OCI-LY7 (cell line): Measurements from ENCODE around the gene REX1BD. TPM values are rescaled to one million over a fixed set of nuclear protein-coding genes. Genes with fewer than 3 reads are reported as not detected.
A peak's percentile ranks its signal among the peaks of the same experiment; 100 is the strongest.

ENCODE experiments used
- BruUV-seq: library from RNA; stranded (reverse); fragments of 400-500 nt; replicated peaks from 2 replicates; lab custom pipeline; 2021; lab: Mats Ljungman, UMichigan
- CTCF ChIA-PET: fragments of 300-600 bp; sonication (Branson Sonifier 250); formaldehyde crosslinking; loops from one replicate; lab custom pipeline; 2022; ENCODE audit warnings: antibody characterized with exemption; ENCODE audit not compliant: unreplicated experiment; lab: Charles Lee
- POLR2A ChIA-PET: fragments of 300-600 bp; sonication (Branson Sonifier 250); formaldehyde crosslinking; loops from one replicate; lab custom pipeline; 2022; ENCODE audit warnings: antibody characterized with exemption; lab: Charles Lee
- DNase-seq: peaks from one replicate; pipeline ENCODE4 v3.0.0-alpha.2; 2015; ENCODE audit warnings: low spot score
- H2AFZ ChIP-seq: fragments of 200-600 bp; sonication (generic), shearing (Covaris generic); 2 replicates; pipeline ENCODE4 v1.6.1; 2014; ENCODE audit warnings: mild to moderate bottlenecking, antibody characterized with exemption, low read length, moderate library complexity
- H3K27ac ChIP-seq: fragments of 200-600 bp; sonication (generic); 2 replicates; pipeline ENCODE4 v1.5.1; 2014; ENCODE audit warnings: mixed run types, low read depth, mild to moderate bottlenecking, moderate library complexity, low read length, inconsistent platforms; ENCODE audit not compliant: poor library complexity, severe bottlenecking
- H3K36me3 ChIP-seq: fragments of 200-600 bp; sonication (generic); 2 replicates; pipeline ENCODE4 v1.6.1; 2014; ENCODE audit warnings: mild to moderate bottlenecking, antibody characterized with exemption, low read length, moderate library complexity, mixed read lengths; ENCODE audit not compliant: insufficient read depth
- H3K4me1 ChIP-seq: fragments of 200-600 bp; sonication (generic); 2 replicates; pipeline ENCODE4 v1.5.1; 2014; ENCODE audit warnings: mild to moderate bottlenecking, low read length; ENCODE audit not compliant: insufficient read depth, poor library complexity, severe bottlenecking
- H3K4me2 ChIP-seq: fragments of 200-600 bp; sonication (generic); 2 replicates; pipeline ENCODE4 v1.6.1; 2014; ENCODE audit warnings: mild to moderate bottlenecking, low read length
- H3K4me3 ChIP-seq: fragments of 200-600 bp; sonication (generic); 2 replicates; pipeline ENCODE4 v1.5.1; 2014; ENCODE audit warnings: mild to moderate bottlenecking, low read depth, low read length; ENCODE audit not compliant: poor library complexity, severe bottlenecking
- H3K79me2 ChIP-seq: fragments of 200-600 bp; sonication (generic); 2 replicates; pipeline ENCODE4 v1.6.1; 2016; ENCODE audit warnings: low read depth, mild to moderate bottlenecking, low read length, moderate library complexity, mixed read lengths; ENCODE audit not compliant: insufficient read depth
- H3K9me2 ChIP-seq: fragments of 200-600 bp; sonication (generic); 2 replicates; pipeline ENCODE4 v1.6.1; 2016; ENCODE audit warnings: mild to moderate bottlenecking, low read length, mixed read lengths; ENCODE audit not compliant: insufficient read depth
- H3K9me3 ChIP-seq: fragments of 200-600 bp; sonication (generic); 2 replicates; pipeline ENCODE4 v1.6.1; 2014; ENCODE audit warnings: mild to moderate bottlenecking, mixed run types, low read length, mixed read lengths
- H4K20me1 ChIP-seq: fragments of 200-600 bp; sonication (generic); 2 replicates; pipeline ENCODE4 v1.6.1; 2014; ENCODE audit warnings: mild to moderate bottlenecking, antibody characterized with exemption, low read length, moderate library complexity, mixed read lengths; ENCODE audit not compliant: insufficient read depth
- CTCF ChIP-seq: fragments of 200-600 bp; sonication (generic); conservative IDR thresholded peaks from 2 replicates; pipeline ENCODE4 v1.5.1; 2014; ENCODE audit warnings: mild to moderate bottlenecking, antibody characterized with exemption, low read length, moderate library complexity, mixed read lengths
- EZH2phosphoT487 ChIP-seq: fragments of 200-600 bp; sonication (generic); IDR thresholded peaks from 2 replicates; pipeline ENCODE4 v1.6.1; 2018; ENCODE audit warnings: low read depth, borderline replicate concordance, mild to moderate bottlenecking, mixed run types, antibody characterized with exemption, low read length, moderate library complexity, mixed read lengths
- intact Hi-C: fragments of 100-400 bp; cut with micrococcal nuclease; formaldehyde crosslinking; loops from one replicate; pipeline ENCODE4 v1.10.0; 2022; ENCODE audit not compliant: unreplicated experiment
- total RNA-seq, 2 experiments: library from RNA; depleted of rRNA in 1 of 2; stranded (reverse); fragments of >200 nt in 1 of 2; shearing (Covaris generic) in 1 of 2; gene quantifications; 2 replicates each; pipeline ENCODE4 v1.2.3, GENCODE V29; 2014 to 2022

REX1BD gene
- total RNA-seq, 2 experiments from 2014 or later = 88.8 to 126 TPM

GRCh38 chr19:18551631-18552030 lies 37.0 kb upstream of the REX1BD start:
- TF ChIP-seq EZH2phosphoT487 (no peak), CTCF (no peak)
- POLR2A ChIA-PET = interaction anchor here (0.5 to 1.2 kb wide), 2 partner anchors 39 to 255 kb away, joined by 3 to 4 read pairs; no protein-coding TSS in a partner anchor
- Histone ChIP-seq H3K4me1 (peaks cover 9% of the 10 kb centered on the region), H3K36me3 (no peaks in the 10 kb centered on the region), H2AFZ (no peak overlapping the region), H3K4me2 (no peak overlapping the region), H4K20me1 (no peaks in the 10 kb centered on the region), H3K27ac (no peak overlapping the region), H3K9me2 (no peaks in the 10 kb centered on the region), H3K4me3 (no peak overlapping the region), H3K79me2 (no peaks in the 10 kb centered on the region), H3K9me3 (no peaks in the 10 kb centered on the region)
- no TSS peak for BruUV-seq
- CTCF ChIA-PET = no interaction called here
- intact Hi-C loops = no loop called here
- DNase-seq = no peak

- no peaks in the 10 kb centered on the region for H3K9me2 ChIP-seq
- peaks cover 8% of the 10 kb centered on the region for H3K36me3 ChIP-seq
- 0 out of 2 replicates have a peak, but pooled peaks cover 6% of the 10 kb centered on the region for H4K20me1 ChIP-seq
- peaks cover 25% of the 10 kb centered on the region for H3K79me2 ChIP-seq
- H3K4me2 ChIP-seq = peak within 1 kb of the TSS; percentile 99
- intact Hi-C loops = loop anchor here (1.0 to 2.0 kb wide), 2 partner anchors 14 to 35 kb away; partner anchors contain the start of genes ELL and UBA52
- H3K4me1 ChIP-seq = peaks cover 29% of the 10 kb centered on the region
- H3K27ac ChIP-seq = peak within 1 kb of the TSS; percentile 65
- BruUV-seq = no TSS peak
- DNase-seq = peak; percentile 100
- ChIA-PET POLR2A (interaction anchor here (0.6 to 3.6 kb wide), 13 partner anchors 11 to 816 kb away, joined by 3 to 27 read pairs (median 4); partner anchors contain the start of genes FKBP8, JUND, REX1BD and UBA52), CTCF (interaction anchor here (0.6 to 1.1 kb wide), 3 partner anchors 32 to 583 kb away, joined by 3 to 5 read pairs (median 4); no protein-coding TSS in a partner anchor)
- TF ChIP-seq CTCF (no peak), EZH2phosphoT487 (no peak)
- H3K4me3 ChIP-seq = peak within 1 kb of the TSS; percentile 95
- H2AFZ ChIP-seq = peak within 1 kb of the TSS; percentile 70
- no peaks in the 10 kb centered on the region for H3K9me3 ChIP-seq
These were observed 31.0 kb upstream of the REX1BD start, which contains the start of gene KXD1 for GRCh38 chr19:18557411-18558201. Gene KXD1 (plus strand): TSS chr19:18557870. CDS start chr19:18562057, 4,187 bp downstream.
